ENCODE results near the gene ENAM.

DNA sequence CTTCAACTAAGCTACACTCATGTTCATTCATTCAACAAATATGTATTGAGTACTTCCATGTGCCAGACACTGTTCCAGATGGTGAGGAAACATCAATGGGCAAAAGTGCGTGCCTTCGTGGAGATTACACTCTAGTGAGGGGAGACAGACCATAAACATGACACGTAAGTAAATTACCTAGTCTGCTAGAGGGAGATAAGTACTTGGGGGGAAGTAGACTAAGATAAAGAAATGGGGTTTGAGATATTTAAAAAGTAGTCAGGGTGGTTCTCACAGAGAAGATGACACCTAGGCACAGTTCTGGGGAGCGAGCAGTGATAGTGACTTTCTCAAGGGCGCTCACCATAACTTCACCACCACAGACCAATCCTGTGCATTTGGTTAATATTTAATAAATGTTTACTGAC lies 26.1 kb downstream of the ENAM start:
- TF ChIP-seq CHD4 (IDR thresholded peaks at IDR 0.05; ENCODE audit: borderline replicate concordance, low read length) (no peak), NR1H2 (CRISPR knock-in tag; IDR thresholded peaks at IDR 0.05; ENCODE audit: borderline replicate concordance, low read depth) (no peak), ZNF569 (CRISPR knock-in tag; IDR thresholded peaks at IDR 0.05; ENCODE audit: borderline replicate concordance) (no peak), MTF1 (CRISPR knock-in tag; IDR thresholded peaks at IDR 0.05) (no peak), ZFYVE20 (CRISPR knock-in tag; IDR thresholded peaks at IDR 0.05; ENCODE audit: borderline replicate concordance, low read depth) (no peak), POLR2AphosphoS5 (IDR thresholded peaks at IDR 0.05; ENCODE audit: low read depth, low read length) (no peak), ZEB1 (IDR thresholded peaks at IDR 0.05; ENCODE audit: insufficient replicate concordance, low read depth) (no peak)
- TF ChIP-seq, protein P1, sequence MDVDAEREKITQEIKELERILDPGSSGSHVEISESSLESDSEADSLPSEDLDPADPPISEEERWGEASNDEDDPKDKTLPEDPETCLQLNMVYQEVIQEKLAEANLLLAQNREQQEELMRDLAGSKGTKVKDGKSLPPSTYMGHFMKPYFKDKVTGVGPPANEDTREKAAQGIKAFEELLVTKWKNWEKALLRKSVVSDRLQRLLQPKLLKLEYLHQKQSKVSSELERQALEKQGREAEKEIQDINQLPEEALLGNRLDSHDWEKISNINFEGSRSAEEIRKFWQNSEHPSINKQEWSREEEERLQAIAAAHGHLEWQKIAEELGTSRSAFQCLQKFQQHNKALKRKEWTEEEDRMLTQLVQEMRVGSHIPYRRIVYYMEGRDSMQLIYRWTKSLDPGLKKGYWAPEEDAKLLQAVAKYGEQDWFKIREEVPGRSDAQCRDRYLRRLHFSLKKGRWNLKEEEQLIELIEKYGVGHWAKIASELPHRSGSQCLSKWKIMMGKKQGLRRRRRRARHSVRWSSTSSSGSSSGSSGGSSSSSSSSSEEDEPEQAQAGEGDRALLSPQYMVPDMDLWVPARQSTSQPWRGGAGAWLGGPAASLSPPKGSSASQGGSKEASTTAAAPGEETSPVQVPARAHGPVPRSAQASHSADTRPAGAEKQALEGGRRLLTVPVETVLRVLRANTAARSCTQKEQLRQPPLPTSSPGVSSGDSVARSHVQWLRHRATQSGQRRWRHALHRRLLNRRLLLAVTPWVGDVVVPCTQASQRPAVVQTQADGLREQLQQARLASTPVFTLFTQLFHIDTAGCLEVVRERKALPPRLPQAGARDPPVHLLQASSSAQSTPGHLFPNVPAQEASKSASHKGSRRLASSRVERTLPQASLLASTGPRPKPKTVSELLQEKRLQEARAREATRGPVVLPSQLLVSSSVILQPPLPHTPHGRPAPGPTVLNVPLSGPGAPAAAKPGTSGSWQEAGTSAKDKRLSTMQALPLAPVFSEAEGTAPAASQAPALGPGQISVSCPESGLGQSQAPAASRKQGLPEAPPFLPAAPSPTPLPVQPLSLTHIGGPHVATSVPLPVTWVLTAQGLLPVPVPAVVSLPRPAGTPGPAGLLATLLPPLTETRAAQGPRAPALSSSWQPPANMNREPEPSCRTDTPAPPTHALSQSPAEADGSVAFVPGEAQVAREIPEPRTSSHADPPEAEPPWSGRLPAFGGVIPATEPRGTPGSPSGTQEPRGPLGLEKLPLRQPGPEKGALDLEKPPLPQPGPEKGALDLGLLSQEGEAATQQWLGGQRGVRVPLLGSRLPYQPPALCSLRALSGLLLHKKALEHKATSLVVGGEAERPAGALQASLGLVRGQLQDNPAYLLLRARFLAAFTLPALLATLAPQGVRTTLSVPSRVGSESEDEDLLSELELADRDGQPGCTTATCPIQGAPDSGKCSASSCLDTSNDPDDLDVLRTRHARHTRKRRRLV (CRISPR knock-in tag; IDR thresholded peaks at IDR 0.05): no peak
- TF ChIP-seq, protein P2, sequence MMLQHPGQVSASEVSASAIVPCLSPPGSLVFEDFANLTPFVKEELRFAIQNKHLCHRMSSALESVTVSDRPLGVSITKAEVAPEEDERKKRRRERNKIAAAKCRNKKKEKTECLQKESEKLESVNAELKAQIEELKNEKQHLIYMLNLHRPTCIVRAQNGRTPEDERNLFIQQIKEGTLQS (CRISPR knock-in tag; IDR thresholded peaks at IDR 0.05): no peak
- TF ChIP-seq, protein P3, sequence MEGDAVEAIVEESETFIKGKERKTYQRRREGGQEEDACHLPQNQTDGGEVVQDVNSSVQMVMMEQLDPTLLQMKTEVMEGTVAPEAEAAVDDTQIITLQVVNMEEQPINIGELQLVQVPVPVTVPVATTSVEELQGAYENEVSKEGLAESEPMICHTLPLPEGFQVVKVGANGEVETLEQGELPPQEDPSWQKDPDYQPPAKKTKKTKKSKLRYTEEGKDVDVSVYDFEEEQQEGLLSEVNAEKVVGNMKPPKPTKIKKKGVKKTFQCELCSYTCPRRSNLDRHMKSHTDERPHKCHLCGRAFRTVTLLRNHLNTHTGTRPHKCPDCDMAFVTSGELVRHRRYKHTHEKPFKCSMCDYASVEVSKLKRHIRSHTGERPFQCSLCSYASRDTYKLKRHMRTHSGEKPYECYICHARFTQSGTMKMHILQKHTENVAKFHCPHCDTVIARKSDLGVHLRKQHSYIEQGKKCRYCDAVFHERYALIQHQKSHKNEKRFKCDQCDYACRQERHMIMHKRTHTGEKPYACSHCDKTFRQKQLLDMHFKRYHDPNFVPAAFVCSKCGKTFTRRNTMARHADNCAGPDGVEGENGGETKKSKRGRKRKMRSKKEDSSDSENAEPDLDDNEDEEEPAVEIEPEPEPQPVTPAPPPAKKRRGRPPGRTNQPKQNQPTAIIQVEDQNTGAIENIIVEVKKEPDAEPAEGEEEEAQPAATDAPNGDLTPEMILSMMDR (CRISPR knock-in tag; IDR thresholded peaks at IDR 0.05): no peak
